Measurements from ENCODE around the gene SLC29A1. TPM values are rescaled to one million over a fixed set of nuclear protein-coding genes. Genes with fewer than 3 reads are reported as not detected.
A peak's percentile ranks its signal among the peaks of the same experiment; 100 is the strongest.

SLC29A1 gene
- total RNA-seq, 1 donor from 2014 or later = 71.7 TPM

- intact Hi-C loops (cut with DNase I) = loop anchor here (1.0 kb wide), 1 partner anchor 44 kb away; no protein-coding TSS in a partner anchor
- no peak for DNase-seq (ENCODE audit: low spot score)
- no peak for ATAC-seq
These were observed 3.3 kb upstream of the SLC29A1 start for GRCh38 chr6:44219815-44220784.

GRCh38 chr6:44220913-44221290 lies 2.5 kb upstream of the SLC29A1 start:
- ATAC-seq = no peak
- no peak for DNase-seq (ENCODE audit: low spot score)
- intact Hi-C loops (cut with DNase I) = loop anchor here (1.0 kb wide), 1 partner anchor 45 kb away; no protein-coding TSS in a partner anchor

- intact Hi-C loops (cut with DNase I) = no loop called here
- DNase-seq (ENCODE audit: low spot score) (peak; percentile 94), ATAC-seq (peak; percentile 66)
These were observed 2.0 kb upstream of the SLC29A1 start for GRCh38 chr6:44221291-44221960.

GRCh38 chr6:44221961-44222335 lies 1.4 kb upstream of the SLC29A1 start:
- intact Hi-C loops (cut with DNase I) = no loop called here
- no peak for DNase-seq (ENCODE audit: low spot score)
- ATAC-seq = no peak

- intact Hi-C loops (cut with DNase I) = no loop called here
These were observed 693 bp upstream of the SLC29A1 start for GRCh38 chr6:44222486-44223318.

GRCh38 chr6:44224029-44224964 lies 902 bp downstream of the SLC29A1 start:
- no peak for ATAC-seq
- intact Hi-C loops (cut with DNase I) = no loop called here
- no peak for DNase-seq (ENCODE audit: low spot score)

More at GRCh38 chr6:44222486-44223318, 693 bp upstream of the SLC29A1 start:
- DNase-seq (ENCODE audit: low spot score) (no peak), ATAC-seq (peak; percentile 1)

GRCh38 chr6:44224965-44225305 lies 1.5 kb downstream of the SLC29A1 start:
- DNase-seq (ENCODE audit: low spot score) = no peak
- ATAC-seq = no peak
- intact Hi-C loops (cut with DNase I) = no loop called here

GRCh38 chr6:44225579-44226325 lies 2.4 kb downstream of the SLC29A1 start:
- DNase-seq (ENCODE audit: low spot score) = no peak

GRCh38 chr6:44226368-44227147 lies 3.2 kb downstream of the SLC29A1 start:
- ATAC-seq (peak; percentile 23), DNase-seq (ENCODE audit: low spot score) (peak; percentile 64)
- intact Hi-C loops (cut with DNase I) = no loop called here

More at GRCh38 chr6:44225579-44226325, 2.4 kb downstream of the SLC29A1 start:
- intact Hi-C loops (cut with DNase I) = no loop called here
- ATAC-seq = no peak

- DNase-seq (ENCODE audit: low spot score) (peak; percentile 61), ATAC-seq (peak; percentile 8)
- intact Hi-C loops (cut with DNase I) = no loop called here
These were observed 3.9 kb downstream of the SLC29A1 start for GRCh38 chr6:44227148-44227793.

GRCh38 chr6:44228031-44228430 lies 4.6 kb downstream of the SLC29A1 start:
- no peak for DNase-seq (ENCODE audit: low spot score)
- intact Hi-C loops (cut with DNase I) = no loop called here
- no peak for ATAC-seq

- ATAC-seq = no peak
- DNase-seq (ENCODE audit: low spot score) = no peak
- intact Hi-C loops (cut with DNase I) = no loop called here
These were observed 5.0 kb downstream of the SLC29A1 start for GRCh38 chr6:44228433-44228832.

GRCh38 chr6:44228836-44229235 lies 5.4 kb downstream of the SLC29A1 start:
- no peak for ATAC-seq
- no peak for DNase-seq (ENCODE audit: low spot score)
- intact Hi-C loops (cut with DNase I) = no loop called here

GRCh38 chr6:44229376-44230033 lies 6.1 kb downstream of the SLC29A1 start:
- DNase-seq (ENCODE audit: low spot score) (no peak), ATAC-seq (no peak)
- intact Hi-C loops (cut with DNase I) = no loop called here

GRCh38 chr6:44230034-44230675 lies 6.8 kb downstream of the SLC29A1 start:
- intact Hi-C loops (cut with DNase I) = no loop called here
- no peak for DNase-seq (ENCODE audit: low spot score)

More at GRCh38 chr6:44230034-44230675, 6.8 kb downstream of the SLC29A1 start:
- no peak for ATAC-seq
